Transverse colon (tissue), 3 donors: Measurements from ENCODE around the gene POTEJ.
"Not testable (repeated sequence)": the region's sequence is repeated elsewhere in the genome, so short reads cannot be mapped to it uniquely, and the experiment has no call there.

ENCODE experiments used
- CTCF ChIP-seq, 5 experiments: fragments of 200-600 bp in 3 of 5; fragments of 450-650 bp in 2 of 5; sonication (generic) in 3 of 5; IDR thresholded peaks; 1 replicate in 2 of 5; 2 replicates in 3 of 5; pipeline ENCODE4 v1.5.1; 2016 to 2017; ENCODE audit warnings: antibody characterized with exemption in 5 of 5, inconsistent platforms in 3 of 5, mild to moderate bottlenecking in 2 of 5, moderate library complexity in 1 of 5
- POLR2A ChIP-seq: fragments of 450-650 bp; IDR thresholded peaks from one replicate; pipeline ENCODE4 v1.6.1; 2016; ENCODE audit warnings: antibody characterized with exemption, mild to moderate bottlenecking, moderate library complexity

GRCh38 chr2:130665596-130665995, 54.4 kb downstream of the POTEJ start:
- not testable (repeated sequence) for TF ChIP-seq CTCF (IDR thresholded peaks at IDR 0.05); POLR2A
